ENCODE measurements around the gene TNFAIP6.

DNA sequence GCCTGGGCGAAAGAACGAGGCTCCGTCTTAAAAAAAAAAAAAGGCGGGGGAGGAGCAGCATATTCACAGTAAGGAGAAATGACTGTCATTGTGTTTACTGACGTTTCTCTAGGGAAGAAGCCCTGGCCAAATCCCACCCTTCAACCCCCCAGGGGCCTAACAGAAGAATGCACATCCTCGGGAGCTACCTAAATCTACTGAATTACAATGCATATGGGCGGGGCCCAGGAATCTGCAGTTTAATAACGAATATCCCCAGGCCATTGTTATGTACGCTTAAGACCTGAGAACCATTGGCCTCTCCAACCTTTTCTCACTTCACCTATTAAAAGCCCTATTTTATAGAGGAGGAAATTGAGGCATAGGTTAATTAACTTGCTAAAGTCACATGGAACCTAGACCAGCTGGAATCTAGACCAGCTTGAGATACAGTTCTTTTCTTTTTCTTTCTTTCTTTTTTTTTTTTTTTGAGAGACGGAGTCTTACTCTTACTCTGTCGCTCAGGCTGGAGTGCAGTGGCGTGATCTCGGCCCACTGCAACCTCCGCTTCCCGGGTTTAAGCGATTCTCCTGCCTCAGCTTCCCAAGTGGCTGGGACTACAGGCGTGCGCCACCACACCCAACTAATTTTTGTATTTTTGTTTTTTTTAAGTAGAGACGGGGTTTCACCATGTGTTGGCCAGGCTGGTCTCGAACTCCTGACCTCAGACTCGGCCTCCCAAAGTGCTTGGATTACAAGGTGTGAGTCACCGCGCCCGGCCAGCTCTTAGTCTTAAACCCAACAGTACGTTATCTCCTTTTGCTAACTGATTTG is 51.6 kb downstream of the TNFAIP6 start:
- no peak for TF ChIP-seq POLR2AphosphoS5 (IDR thresholded peaks at IDR 0.05)
- TF ChIP-seq, protein P1, sequence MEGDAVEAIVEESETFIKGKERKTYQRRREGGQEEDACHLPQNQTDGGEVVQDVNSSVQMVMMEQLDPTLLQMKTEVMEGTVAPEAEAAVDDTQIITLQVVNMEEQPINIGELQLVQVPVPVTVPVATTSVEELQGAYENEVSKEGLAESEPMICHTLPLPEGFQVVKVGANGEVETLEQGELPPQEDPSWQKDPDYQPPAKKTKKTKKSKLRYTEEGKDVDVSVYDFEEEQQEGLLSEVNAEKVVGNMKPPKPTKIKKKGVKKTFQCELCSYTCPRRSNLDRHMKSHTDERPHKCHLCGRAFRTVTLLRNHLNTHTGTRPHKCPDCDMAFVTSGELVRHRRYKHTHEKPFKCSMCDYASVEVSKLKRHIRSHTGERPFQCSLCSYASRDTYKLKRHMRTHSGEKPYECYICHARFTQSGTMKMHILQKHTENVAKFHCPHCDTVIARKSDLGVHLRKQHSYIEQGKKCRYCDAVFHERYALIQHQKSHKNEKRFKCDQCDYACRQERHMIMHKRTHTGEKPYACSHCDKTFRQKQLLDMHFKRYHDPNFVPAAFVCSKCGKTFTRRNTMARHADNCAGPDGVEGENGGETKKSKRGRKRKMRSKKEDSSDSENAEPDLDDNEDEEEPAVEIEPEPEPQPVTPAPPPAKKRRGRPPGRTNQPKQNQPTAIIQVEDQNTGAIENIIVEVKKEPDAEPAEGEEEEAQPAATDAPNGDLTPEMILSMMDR (IDR thresholded peaks at IDR 0.05), result no peak
- no peak for TF ChIP-seq POLR2A (IDR thresholded peaks at IDR 0.05)

All from breast epithelium (tissue), 3 donors.